ENCODE measurements around the gene PTPRN2.

Gene PTPRN2

GRCh38 chr7:158291998-158292397 is 295.6 kb downstream of the PTPRN2 start:
- ChIA-PET POLR2A (no interaction called here), CTCF (no interaction called here)
- no peak for DNase-seq (ENCODE audit: extremely low spot score)
- TF ChIP-seq NFRKB (IDR thresholded peaks at IDR 0.05) (no peak), FOXM1 (IDR thresholded peaks at IDR 0.05; ENCODE audit: borderline replicate concordance) (no peak), SP1 (IDR thresholded peaks at IDR 0.05) (no peak), FOXA1 (IDR thresholded peaks at IDR 0.05) (no peak)

DNA sequence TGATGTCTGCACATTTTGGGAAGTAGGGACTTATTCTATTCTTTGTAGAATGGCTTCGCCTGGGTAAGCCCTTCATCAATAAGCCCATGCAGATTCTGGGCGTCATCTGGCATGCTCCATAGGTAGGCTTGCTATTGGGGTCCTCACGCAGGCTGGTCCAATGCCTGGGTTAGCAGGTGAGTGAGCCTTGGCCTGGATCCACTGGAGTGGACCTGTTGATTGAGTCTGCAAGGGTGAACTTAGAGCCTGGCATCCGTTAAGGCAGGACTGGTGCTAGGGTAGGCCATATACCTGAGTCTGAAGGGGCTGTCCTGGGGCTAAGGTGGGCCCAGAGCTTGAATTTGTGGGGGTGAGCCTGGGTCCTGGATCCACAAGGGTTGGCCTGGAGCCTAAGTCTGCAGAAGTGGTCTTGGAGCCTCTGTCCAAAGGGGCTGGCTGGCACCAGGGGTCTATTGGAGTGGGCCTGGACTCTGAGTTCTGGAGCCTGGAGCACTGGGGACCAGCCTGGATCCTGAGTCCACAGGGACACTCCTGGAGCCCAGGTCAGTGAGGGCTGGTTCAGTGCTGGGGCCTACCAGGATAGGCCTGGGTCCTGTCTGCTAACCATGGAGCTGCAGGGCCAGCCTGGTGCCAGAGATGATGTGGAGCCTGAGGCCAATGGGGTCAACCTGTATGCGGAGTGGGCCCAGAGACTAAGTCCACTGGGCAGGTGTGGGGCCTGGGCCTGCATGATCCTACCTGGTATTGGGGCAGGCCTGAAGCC is 297.7 kb downstream of the PTPRN2 start:
- no peak for TF ChIP-seq FOXM1 (IDR thresholded peaks at IDR 0.05; ENCODE audit: borderline replicate concordance)
- CTCF ChIA-PET, result no interaction called here
- POLR2A ChIA-PET, result no interaction called here
- no peak for DNase-seq (ENCODE audit: extremely low spot score)

GRCh38 chr7:158289231-158289630 is 298.4 kb downstream of the PTPRN2 start:
- ChIA-PET CTCF (no interaction called here), POLR2A (no interaction called here)
- TF ChIP-seq HDGF (IDR thresholded peaks at IDR 0.05; ENCODE audit: borderline replicate concordance) (no peak), SUZ12 (IDR thresholded peaks at IDR 0.05) (no peak), BHLHE40 (IDR thresholded peaks at IDR 0.05; ENCODE audit: borderline replicate concordance) (no peak), TARDBP (IDR thresholded peaks at IDR 0.05) (no peak), CTBP1 (IDR thresholded peaks at IDR 0.05; ENCODE audit: borderline replicate concordance) (no peak), FOXA1 (IDR thresholded peaks at IDR 0.05) (no peak), ZNF384 (IDR thresholded peaks at IDR 0.05) (no peak), ELF4 (IDR thresholded peaks at IDR 0.05) (no peak), FOXM1 (IDR thresholded peaks at IDR 0.05; ENCODE audit: borderline replicate concordance) (no peak), SP1 (IDR thresholded peaks at IDR 0.05) (no peak), L3MBTL2 (conservative IDR thresholded peaks at IDR 0.05) (no peak), NFRKB (IDR thresholded peaks at IDR 0.05) (no peak), LEF1 (IDR thresholded peaks at IDR 0.05; ENCODE audit: borderline replicate concordance) (no peak), ARNT (IDR thresholded peaks at IDR 0.05) (no peak), FOXK2 (IDR thresholded peaks at IDR 0.05) (no peak)
- TF ChIP-seq, protein P1, sequence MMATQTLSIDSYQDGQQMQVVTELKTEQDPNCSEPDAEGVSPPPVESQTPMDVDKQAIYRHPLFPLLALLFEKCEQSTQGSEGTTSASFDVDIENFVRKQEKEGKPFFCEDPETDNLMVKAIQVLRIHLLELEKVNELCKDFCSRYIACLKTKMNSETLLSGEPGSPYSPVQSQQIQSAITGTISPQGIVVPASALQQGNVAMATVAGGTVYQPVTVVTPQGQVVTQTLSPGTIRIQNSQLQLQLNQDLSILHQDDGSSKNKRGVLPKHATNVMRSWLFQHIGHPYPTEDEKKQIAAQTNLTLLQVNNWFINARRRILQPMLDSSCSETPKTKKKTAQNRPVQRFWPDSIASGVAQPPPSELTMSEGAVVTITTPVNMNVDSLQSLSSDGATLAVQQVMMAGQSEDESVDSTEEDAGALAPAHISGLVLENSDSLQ (IDR thresholded peaks at IDR 0.05), result no peak
- no peak for DNase-seq (ENCODE audit: extremely low spot score)

- TF ChIP-seq SP1 (IDR thresholded peaks at IDR 0.05) (no peak), ZNF384 (IDR thresholded peaks at IDR 0.05) (no peak), FOXA1 (IDR thresholded peaks at IDR 0.05) (no peak), CTBP1 (IDR thresholded peaks at IDR 0.05; ENCODE audit: borderline replicate concordance) (no peak), LEF1 (IDR thresholded peaks at IDR 0.05; ENCODE audit: borderline replicate concordance) (no peak), NFRKB (IDR thresholded peaks at IDR 0.05) (no peak), ARNT (IDR thresholded peaks at IDR 0.05) (no peak), L3MBTL2 (conservative IDR thresholded peaks at IDR 0.05) (no peak), SUZ12 (IDR thresholded peaks at IDR 0.05) (no peak), FOXK2 (IDR thresholded peaks at IDR 0.05) (no peak), BHLHE40 (IDR thresholded peaks at IDR 0.05; ENCODE audit: borderline replicate concordance) (no peak), ELF4 (IDR thresholded peaks at IDR 0.05) (no peak), HDGF (IDR thresholded peaks at IDR 0.05; ENCODE audit: borderline replicate concordance) (no peak)
- TF ChIP-seq, protein P1 (IDR thresholded peaks at IDR 0.05), result no peak
- DNase-seq (ENCODE audit: extremely low spot score), result no peak
- POLR2A ChIA-PET, result no interaction called here
- CTCF ChIA-PET, result no interaction called here
Observed at GRCh38 chr7:158286210-158286609, 301.4 kb downstream of the PTPRN2 start.

- POLR2A ChIA-PET, result no interaction called here
- no peak for TF ChIP-seq ELF4 (IDR thresholded peaks at IDR 0.05)
- TF ChIP-seq FOXA1 (IDR thresholded peaks at IDR 0.05), result no peak
- no peak for TF ChIP-seq SUZ12 (IDR thresholded peaks at IDR 0.05)
- no peak for TF ChIP-seq ZNF384 (IDR thresholded peaks at IDR 0.05)
- no peak for TF ChIP-seq BHLHE40 (IDR thresholded peaks at IDR 0.05; ENCODE audit: borderline replicate concordance)
- TF ChIP-seq LEF1 (IDR thresholded peaks at IDR 0.05; ENCODE audit: borderline replicate concordance), result no peak
- TF ChIP-seq CTBP1 (IDR thresholded peaks at IDR 0.05; ENCODE audit: borderline replicate concordance), result no peak
- no peak for TF ChIP-seq TARDBP (IDR thresholded peaks at IDR 0.05)
- TF ChIP-seq L3MBTL2 (conservative IDR thresholded peaks at IDR 0.05), result no peak
- TF ChIP-seq FOXK2 (IDR thresholded peaks at IDR 0.05), result no peak
- TF ChIP-seq NFRKB (IDR thresholded peaks at IDR 0.05), result no peak
- TF ChIP-seq ARNT (IDR thresholded peaks at IDR 0.05), result no peak
- TF ChIP-seq, protein P1 (IDR thresholded peaks at IDR 0.05), result no peak
- no peak for TF ChIP-seq FOXM1 (IDR thresholded peaks at IDR 0.05; ENCODE audit: borderline replicate concordance)
- TF ChIP-seq HDGF (IDR thresholded peaks at IDR 0.05; ENCODE audit: borderline replicate concordance), result no peak
- no peak for TF ChIP-seq SP1 (IDR thresholded peaks at IDR 0.05)
- CTCF ChIA-PET, result interaction anchor here (0.6 kb wide), 1 partner anchor 69 kb away, joined by 3 read pairs; no protein-coding TSS in a partner anchor
- no peak for DNase-seq (ENCODE audit: extremely low spot score)
Observed at GRCh38 chr7:158285383-158285770, 302.2 kb downstream of the PTPRN2 start.

- ChIA-PET CTCF (no interaction called here), POLR2A (no interaction called here)
- TF ChIP-seq SP1 (IDR thresholded peaks at IDR 0.05), result no peak
- no peak for TF ChIP-seq CTBP1 (IDR thresholded peaks at IDR 0.05; ENCODE audit: borderline replicate concordance)
- no peak for TF ChIP-seq FOXA1 (IDR thresholded peaks at IDR 0.05)
- TF ChIP-seq TARDBP (IDR thresholded peaks at IDR 0.05), result no peak
- no peak for TF ChIP-seq SUZ12 (IDR thresholded peaks at IDR 0.05)
- TF ChIP-seq FOXK2 (IDR thresholded peaks at IDR 0.05), result no peak
- no peak for TF ChIP-seq ELF4 (IDR thresholded peaks at IDR 0.05)
- no peak for TF ChIP-seq BHLHE40 (IDR thresholded peaks at IDR 0.05; ENCODE audit: borderline replicate concordance)
- no peak for TF ChIP-seq NFRKB (IDR thresholded peaks at IDR 0.05)
- no peak for TF ChIP-seq LEF1 (IDR thresholded peaks at IDR 0.05; ENCODE audit: borderline replicate concordance)
- TF ChIP-seq, protein P1 (IDR thresholded peaks at IDR 0.05), result no peak
- no peak for TF ChIP-seq L3MBTL2 (conservative IDR thresholded peaks at IDR 0.05)
- TF ChIP-seq ARNT (IDR thresholded peaks at IDR 0.05), result no peak
- TF ChIP-seq FOXM1 (IDR thresholded peaks at IDR 0.05; ENCODE audit: borderline replicate concordance), result no peak
- no peak for DNase-seq (ENCODE audit: extremely low spot score)
Observed at GRCh38 chr7:158284617-158285382, 302.8 kb downstream of the PTPRN2 start.
